HG02884 (cell line): Measurements from ENCODE around the gene HMOX1.
"Not testable (repeated sequence)": the region's sequence is repeated elsewhere in the genome, so short reads cannot be mapped to it uniquely, and the experiment has no call there.

ENCODE experiments used
- ATAC-seq: cut with Tn5 transposase; IDR thresholded peaks from one replicate; pipeline ENCODE4 v1.9.1; 2021; ENCODE audit warnings: mild to moderate bottlenecking, moderate library complexity; ENCODE audit not compliant: unreplicated experiment

Gene HMOX1

DNA sequence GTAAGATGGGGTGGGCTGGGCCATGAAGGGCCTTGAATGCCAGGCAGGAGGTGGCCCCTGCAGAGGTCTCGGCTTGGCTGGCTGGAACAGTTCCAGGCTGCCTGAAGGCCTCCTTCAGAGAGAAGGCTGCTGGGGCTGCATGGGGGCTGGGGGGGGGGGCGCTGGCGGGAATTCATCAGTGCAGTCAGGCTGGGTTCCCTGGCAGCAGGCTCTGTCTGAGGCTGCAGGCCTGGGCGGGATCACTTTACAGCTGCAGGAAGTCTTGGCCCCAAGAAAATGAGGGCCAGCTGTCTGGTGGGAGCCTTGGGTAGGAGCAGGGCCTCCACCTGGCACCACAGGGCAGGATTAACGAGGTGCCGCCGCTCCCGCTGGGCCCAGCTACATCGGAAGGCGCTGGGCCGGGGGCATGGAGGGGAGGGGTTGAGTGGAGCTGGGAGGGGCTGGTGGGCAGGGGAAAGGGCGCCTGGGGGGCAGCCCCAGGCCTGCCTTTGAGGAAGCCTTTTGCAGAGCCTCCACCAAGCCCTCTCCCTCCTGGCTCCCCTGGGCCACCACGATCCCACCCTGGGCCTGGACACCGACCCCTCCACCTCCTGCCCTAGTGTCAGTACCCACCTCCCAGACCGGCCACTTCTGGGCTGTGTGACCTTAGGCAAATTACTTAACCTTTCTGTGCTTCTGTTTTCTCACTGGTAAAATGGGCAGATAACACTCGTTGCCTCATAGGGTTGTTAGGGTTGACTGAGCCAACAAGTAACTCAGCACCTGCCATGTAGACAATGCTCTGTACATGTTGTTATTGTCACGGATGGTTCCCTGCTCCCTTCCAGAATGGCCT lies 31.0 kb upstream of the HMOX1 start:
- no peak for ATAC-seq

DNA sequence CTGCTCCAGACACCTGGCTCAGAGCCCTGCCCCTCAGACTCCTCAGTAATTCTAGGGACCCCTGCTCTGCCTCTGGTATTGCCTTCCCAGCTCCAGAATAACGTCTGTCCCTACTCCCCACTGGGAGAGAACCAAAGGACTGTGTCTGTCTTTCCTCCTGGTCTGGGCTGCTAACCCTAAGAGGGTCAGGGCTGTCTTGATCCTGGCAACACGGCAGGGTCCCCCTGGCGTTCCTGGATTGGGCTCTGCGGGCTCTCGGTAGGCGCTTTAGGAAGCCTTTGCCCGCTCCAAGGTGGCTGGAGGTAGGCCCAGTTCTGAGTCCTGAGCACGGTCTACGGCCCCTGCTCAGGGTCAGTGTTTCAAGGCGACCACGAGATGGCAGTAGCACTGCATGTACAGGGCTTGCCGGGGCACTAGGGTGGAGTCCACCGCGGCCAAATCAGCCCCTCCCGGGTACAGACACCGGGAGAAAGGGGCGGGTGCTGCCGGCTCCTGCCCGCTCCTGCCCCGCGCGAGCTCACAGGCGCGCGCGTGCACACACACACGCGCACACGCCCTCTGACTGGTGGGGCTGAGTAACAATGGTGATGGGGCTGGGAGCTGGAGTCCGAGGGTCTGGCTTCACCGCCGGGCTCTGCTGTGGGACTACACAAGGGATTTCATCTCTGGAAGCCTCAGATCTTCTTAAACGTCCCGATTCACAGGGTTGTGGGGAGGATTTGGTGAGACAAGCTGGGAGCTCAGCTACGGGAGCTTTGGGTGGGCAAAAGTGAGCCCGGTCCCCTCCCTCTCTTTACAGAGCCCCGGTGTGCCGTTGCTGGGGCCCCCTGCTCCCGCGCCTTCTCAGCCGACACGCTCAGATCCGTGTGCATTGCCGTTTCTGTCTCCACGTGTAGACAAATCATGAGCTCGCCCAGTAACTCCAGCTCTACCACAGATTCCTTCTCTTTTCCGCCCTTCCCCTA lies 30.1 kb upstream of the HMOX1 start:
- peak; percentile 66 for ATAC-seq

DNA sequence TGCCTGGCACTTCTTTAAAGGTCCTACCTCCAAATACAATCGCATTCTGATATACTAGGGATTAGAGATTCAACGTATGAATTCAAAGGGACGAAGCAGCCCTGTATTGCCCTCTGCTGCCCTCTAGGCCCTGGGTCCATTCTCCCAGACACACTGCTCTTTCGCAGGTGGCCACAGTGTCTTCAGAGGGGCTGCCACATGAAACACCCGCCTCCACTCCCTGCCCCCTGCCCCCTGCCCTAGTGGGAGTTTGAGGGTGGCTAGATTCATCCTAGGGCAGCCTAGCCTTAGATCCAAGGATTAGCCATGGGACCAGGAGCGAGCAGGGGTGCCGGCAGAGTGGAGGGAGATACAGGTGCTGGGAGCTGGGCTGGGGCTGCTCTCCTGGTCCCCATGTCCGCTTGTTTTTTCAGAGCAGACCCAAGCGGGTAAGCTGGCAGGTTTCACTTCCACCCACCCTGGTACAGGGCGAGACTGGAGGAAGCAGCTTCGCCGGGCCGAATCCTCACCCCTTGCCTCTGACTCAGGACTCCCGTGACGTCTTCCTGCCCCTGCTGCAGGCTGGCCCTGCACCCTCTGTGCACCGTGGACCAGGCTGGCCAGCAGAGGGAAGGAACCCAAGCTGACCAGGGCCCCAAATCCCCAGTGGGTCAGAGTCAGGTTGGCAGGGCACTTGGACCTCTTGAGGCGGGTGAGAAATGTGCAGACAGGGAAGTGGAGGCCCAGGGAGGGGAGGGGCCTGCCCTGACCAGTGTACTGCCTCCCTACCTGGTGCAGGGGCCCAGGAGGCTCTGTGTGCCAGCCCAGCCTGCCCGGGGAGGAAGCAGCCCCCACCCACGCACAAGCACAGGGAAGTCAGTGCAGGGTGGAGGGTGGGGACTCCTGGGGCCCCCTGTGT lies 28.4 kb upstream of the HMOX1 start:
- no peak for ATAC-seq

DNA sequence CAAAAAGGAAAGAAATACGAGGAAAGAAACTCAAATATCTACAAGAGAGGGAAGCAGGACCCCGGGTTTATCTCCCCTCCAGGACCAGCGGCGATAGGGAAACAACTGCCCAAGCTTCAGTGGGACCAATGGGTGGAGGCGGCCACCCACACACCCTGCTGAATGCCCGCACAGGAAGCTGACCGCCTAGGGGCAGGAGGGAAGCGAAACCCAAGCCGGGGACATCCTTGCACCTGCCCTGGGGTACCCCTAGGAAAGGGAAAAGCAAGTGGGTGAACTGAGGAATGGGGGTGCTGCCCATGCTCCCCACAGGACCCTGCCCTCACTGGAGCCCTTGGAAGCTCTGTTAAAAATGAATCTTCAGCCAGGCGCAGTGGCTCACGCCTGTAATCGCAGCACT lies 27.6 kb upstream of the HMOX1 start:
- no peak for ATAC-seq

DNA sequence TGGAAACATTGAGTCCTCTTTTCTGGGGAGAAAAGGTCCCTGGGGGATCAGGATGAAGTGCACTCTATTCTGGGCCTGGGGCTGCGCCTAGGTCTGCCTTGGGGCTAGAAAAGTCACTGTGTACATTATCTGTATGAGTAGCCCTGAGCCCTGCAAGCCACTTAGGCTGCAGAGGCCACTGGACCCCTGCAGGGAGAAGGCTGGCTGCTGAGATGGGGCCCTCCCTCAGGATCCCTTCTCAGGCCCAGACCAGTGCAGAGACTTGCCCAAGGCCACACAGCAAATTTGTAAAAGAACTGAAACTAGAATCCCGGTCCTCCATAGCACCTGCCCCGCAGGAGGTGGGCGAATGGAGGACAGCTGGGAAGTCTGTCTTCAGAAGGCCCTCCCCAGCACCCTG lies 26.8 kb upstream of the HMOX1 start:
- ATAC-seq, result no peak

DNA sequence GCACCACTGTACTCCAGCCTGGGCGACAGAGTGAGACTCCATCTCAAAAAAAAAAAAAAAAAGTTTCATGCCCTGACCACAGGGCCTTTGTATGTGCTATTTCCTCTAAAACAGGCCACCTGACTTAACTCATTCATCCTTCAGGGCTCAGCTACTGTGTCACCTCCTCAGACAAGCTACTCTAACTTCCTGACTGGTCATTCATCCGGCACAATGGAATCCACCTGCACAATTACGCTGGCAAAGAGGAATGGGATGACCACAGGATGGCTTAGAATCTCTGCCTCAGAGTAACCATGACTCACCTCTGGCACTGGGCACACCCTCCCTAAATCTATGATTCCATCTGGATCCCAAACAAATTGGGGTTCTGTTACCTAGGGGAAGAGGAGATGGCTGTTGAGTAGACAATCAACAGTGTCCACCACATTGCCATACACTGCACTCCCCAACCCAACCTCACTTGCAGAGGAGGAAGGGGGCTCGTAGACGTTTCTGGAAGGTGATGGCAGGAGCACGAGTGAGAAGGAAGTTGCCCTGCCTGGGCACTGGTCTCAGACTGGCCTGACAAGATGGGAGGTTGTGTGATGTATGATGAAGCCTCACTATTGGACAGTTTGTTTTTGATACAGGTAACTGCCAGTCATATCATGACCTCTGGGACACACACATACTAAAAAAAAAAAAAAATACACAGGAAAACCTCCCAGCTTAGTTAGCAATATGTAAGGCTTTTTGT lies 22.8 kb upstream of the HMOX1 start:
- ATAC-seq, result no peak

DNA sequence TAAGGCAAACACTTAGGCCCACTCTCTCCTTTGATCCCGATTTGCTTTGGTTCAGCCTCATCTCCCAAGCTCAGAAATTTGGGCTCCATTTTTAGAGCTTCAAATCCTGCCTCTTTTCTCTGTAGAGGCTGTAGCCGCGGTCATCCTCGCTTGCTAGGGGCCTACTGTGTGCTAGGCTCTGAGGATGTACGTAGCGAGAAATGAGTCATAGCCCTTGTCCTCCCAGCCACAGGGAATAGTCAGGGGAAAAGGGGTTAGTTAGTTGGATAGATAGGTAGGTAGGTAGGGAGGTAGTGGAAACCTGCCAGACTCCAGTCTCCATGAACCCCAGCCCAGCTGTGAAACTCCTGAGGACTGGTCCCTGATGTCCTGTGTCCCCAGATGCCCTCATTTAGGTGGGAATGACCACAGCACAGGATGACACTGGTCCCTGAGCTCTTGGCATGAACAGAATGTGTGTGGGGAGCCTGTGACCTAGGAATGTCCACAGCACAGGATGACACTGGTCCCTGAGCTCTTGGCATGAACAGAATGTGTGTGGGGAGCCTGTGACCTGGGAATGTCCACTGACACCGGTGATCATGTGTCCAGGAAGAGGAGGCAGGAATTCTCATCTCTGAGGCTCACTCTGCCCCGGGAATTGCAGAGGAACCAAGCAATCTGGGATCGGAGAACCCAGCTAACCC lies 21.4 kb upstream of the HMOX1 start:
- ATAC-seq, result no peak

DNA sequence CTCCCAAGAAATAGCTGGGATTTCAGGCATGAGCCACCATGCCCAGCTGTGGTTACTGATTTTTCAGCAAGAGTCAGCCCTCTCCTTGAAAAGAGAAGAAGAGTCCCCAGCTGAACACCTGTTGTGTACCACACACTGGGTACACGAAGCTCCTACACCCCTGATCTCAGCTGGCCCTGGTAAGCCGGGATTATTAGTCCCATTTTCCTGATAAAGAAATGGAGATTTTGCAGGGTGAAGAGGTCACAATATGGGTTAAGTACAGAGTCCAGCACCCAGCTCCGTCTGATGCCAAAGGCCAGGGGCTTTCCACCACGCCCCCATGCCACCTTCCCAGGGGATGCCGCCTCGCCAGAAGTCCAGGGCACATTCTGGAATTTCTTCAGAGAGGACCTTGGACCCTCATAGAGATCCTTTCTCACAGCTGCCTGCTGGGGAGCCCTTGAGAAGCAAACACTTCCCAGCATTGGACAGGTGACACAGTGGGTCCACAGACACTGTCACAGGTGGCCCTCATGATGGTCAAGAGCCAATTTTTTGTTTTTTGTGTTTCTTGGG lies 19.8 kb upstream of the HMOX1 start:
- no peak for ATAC-seq

DNA sequence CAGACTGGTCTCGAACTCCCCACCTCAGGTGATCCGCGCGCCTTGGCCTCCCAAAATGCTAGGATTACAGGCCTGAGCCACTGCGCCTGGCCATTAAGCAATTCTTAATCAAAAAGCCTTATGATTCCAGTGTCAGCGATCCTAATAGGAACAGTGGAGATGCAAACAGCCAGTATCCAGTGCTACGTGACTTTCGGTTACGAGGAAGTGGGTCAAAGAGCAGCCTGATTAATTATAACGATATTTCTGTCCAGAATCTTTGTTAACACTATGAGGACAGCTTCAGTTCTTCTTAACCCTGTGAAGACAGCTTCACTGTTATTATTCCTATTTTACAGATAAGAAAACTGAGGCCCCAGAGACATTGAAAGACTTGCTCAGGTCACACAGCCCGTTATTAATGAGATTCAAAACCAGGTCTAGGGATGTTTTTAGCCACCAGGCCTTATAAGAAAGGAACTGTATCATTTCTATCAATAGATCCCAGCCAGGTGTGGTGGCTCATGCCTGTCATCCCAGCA lies 17.3 kb upstream of the HMOX1 start:
- ATAC-seq, result no peak

DNA sequence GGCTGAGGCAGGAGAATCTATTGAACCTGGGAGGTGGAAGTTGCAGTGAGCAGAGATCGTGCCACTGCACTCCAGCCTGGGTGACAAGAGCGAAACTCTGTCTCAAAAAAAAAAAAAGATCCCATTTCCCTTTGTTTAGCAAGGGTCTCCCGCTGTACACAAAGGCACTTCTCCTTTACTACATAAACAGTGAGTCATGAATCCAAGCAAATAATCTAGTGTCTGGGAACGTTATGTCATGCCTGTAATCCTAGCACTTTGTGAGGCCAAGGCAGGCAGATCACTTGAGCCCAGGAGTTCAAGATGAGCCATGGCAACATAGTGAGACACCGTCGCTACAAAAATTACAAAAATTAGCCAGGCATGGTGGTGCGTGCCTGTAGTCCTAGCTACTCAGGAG lies 16.7 kb upstream of the HMOX1 start:
- ATAC-seq, result not testable (repeated sequence)

DNA sequence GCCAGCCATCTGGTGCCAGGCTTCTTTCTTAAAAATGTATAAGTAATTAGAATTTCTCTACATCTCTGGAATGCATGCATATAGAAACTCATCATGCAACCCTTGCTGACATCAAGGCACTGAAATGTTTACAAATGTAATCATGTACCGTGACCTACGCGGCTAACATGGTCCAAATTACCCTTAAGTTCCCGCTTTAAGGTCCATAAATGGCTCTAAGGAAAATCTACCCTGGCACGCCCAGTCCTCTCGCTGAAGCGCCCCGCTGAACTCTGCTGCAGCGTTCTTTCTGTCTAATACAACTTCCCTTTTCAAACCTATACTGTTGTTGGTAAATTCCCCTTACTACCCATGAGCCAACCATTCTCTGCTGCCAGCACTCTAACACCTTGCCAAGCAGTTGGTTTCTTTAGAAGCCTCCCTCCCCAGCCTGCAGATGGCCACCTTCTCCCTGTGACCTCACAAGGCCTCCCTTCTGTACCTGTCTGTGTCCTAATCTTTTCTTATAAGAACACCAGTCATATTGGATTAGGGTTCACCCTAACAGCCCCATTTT lies 13.5 kb upstream of the HMOX1 start:
- no peak for ATAC-seq

DNA sequence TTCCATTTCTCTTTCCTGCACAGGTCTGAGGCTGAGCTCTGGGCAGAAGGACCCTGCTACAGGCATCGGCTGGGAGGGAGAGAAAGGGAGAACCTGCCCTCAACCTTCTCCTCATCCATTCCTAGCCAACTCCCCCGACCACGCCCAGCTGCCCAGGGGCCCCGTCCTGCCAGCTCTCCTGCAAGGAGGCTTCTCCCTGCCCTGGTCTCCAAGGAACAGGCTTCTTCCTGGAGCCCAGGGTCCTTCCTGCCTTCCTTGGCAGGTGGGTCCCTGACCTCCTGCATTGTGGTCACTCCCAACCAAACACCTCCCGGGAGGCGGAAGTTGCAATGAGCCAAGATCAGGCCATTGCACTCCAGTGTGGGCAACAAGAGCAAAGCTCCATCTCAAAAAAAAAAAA lies 12.5 kb upstream of the HMOX1 start:
- ATAC-seq, result no peak

DNA sequence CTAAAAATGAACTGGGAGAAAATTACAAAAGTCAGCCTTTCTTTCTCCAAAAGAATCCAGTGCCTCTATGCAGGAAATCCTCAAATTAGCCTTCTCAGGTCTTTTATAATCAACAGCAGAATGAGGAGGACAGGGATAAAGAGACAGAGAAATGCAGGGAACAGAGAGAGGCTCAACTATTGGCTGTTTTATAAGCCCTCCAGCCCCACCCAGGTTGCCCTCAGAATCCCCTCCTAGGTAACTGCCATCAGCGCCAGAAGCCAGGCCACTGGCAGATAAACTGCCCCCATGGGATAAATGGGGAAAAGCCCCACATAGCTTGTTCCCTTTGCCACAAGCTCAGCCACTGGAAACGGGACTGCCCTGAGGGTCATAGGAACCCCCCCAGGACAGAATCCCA lies 10.9 kb upstream of the HMOX1 start:
- no peak for ATAC-seq

DNA sequence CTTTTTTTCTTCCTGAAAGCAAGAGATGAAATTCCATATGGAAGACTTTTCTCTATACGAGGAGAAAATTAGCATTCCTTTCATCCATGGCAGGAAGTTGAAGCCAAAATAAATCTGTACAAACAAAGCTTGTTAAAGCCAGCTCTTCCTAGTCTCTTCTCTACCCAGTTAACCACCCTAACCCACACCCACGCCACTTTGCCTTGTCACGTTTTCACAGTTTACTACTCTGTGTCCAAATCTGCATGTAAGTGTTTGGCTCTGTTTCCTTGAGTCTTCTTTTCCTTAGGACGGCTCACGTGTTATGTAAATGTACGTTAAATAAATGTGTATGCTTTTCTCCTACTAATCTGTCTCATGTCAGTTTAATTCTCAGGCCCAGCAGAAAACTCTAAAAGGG lies 7.1 kb upstream of the HMOX1 start:
- no peak for ATAC-seq

DNA sequence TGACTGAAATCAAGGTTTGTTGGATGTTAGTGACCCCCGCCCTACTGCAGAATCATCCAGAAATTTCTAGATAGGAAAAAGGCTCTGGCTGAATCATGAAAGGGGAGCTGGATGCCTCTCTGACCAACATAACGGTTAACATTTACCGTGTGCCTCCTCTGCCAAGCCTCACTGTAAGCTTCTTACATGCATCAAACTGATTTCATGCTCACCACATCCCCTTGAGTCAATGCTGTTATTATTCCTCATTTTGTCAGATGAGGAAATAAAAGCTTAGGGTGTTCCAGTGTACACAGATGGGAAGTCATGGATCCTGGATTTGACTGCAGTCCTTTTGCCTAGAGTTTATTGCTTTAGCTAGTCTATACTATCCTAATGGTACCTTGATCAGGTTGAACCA lies 5.9 kb upstream of the HMOX1 start:
- no peak for ATAC-seq

DNA sequence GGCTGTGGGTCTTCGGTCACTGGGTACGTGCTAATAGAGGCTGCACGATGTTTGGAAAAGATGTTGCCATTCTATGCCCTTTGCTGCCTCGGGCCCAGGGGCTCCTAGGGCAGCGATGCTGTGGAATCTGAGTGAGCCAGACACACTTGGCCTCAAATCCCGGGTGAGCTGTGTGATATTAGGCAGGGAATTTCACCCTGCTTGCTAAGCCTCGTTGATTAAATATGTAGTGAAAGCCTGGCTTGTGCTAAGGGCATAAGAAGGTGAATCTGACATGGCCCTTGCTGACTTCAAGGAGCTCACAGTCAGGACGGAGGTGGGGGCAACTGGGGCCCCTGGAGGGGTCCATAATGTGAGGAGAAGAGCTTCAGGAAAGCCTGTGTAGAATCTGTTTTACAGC lies 5.4 kb upstream of the HMOX1 start:
- ATAC-seq, result no peak

DNA sequence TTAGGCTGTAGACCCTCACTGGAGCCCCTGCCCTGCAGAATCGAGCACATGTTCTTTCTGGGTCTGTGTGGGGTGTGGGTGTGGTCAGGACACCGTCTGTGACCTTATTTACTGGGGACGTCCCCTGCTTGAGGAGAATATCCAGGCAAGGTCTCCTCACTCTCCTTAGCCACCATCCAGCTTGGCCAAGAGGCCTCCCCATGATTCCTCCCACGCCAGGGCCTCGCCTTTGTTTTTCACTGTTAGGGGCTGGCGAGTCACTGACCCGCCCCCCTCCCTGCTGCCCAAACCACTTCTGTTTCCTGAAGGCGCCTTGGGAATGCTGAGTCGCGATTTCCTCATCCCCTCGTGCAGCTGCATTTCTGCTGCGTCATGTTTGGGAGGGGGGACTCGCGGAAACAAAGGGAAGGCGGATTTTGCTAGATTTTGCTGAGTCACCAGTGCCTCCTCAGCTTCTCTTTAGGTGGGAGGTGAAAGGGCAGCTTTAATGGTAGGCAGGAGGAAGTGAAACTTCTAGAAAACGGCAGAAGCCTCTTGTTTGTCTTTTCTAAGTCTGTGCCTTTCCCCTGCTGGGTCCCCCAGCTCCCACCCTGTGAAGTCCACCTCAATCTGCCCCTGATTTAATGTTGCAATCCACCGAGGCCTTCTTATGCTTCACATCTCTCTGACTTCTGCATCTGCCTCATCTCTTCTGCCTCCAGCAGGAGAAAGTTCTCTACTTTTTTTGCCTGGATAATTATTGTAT lies 4.0 kb upstream of the HMOX1 start:
- ATAC-seq, result peak; percentile 45

DNA sequence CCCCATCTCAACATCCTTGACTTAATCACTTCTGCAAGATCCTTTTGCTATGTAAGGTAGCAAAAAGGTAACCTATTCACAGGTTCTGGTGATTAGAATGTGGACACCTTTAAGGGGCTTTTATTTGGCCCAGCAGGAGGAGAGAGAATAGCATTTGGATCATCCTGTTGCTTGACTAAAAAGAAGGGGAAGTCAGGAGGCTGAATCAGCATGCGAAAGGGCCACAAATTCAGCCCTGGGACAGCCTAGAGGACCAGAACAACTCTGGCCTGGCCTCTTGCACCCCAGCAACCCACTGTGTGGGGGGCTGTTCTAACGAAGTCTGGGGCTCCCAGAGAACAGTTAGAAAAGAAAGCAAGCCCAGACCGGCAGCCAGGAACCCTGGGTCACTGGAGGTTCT lies 3.2 kb upstream of the HMOX1 start:
- ATAC-seq, result no peak
